Progenitor cell of endocrine pancreas (in vitro differentiated cells): ENCODE results near the gene BMPR1B. TPM values are rescaled to one million over a fixed set of nuclear protein-coding genes. Genes with fewer than 3 reads are reported as not detected.
"Not testable (repeated sequence)": the region's sequence is repeated elsewhere in the genome, so short reads cannot be mapped to it uniquely, and the experiment has no call there.

Source experiments
- DNase-seq: peaks from one replicate; pipeline ENCODE4 v3.0.0; 2021; ENCODE audit warnings: low spot score; ENCODE audit not compliant: unreplicated experiment
- H3K27ac Mint-ChIP-seq: 2 replicates; pipeline ENCODE4 v1.8.0; 2021; ENCODE audit warnings: mild to moderate bottlenecking, moderate library complexity, mixed read lengths
- H3K27me3 Mint-ChIP-seq: 2 replicates; pipeline ENCODE4 v1.8.0; 2021; ENCODE audit warnings: mixed read lengths
- H3K36me3 Mint-ChIP-seq: 2 replicates; pipeline ENCODE4 v1.8.0; 2022; ENCODE audit warnings: mixed read lengths; ENCODE audit not compliant: insufficient read depth
- H3K4me1 Mint-ChIP-seq: 2 replicates; pipeline ENCODE4 v1.8.0; 2021; ENCODE audit warnings: low read depth, mixed read lengths
- H3K4me3 Mint-ChIP-seq: 2 replicates; pipeline ENCODE4 v1.8.0; 2021; ENCODE audit warnings: low read depth, mild to moderate bottlenecking, moderate library complexity, mixed read lengths
- H3K9me3 Mint-ChIP-seq: 2 replicates; pipeline ENCODE4 v1.8.0; 2021; ENCODE audit warnings: low read depth, mixed read lengths
- CTCF ChIP-seq: fragments of 200-600 bp; sonication (generic); IDR thresholded peaks from one replicate; pipeline ENCODE4 v1.5.0; 2021; ENCODE audit warnings: antibody characterized with exemption, mild to moderate bottlenecking; ENCODE audit not compliant: unreplicated experiment
- total RNA-seq: library from RNA; stranded (reverse); gene quantifications from 2 replicates; pipeline ENCODE4 v1.2.1, GENCODE V29; 2021

The BMPR1B gene
- total RNA-seq, 1 donor from 2014 or later = 21.1 TPM

GRCh38 chr4:95120456-95120855 lies 362.7 kb downstream of the BMPR1B start:
- no peak for TF ChIP-seq CTCF
- no peaks in the 10 kb centered on the region for H3K9me3 Mint-ChIP-seq
- no peak overlapping the region for H3K27ac Mint-ChIP-seq
- H3K27me3 Mint-ChIP-seq = no peaks in the 10 kb centered on the region
- H3K36me3 Mint-ChIP-seq = peaks cover 7% of the 10 kb centered on the region
- no peak for DNase-seq
- no peak overlapping the region for H3K4me3 Mint-ChIP-seq
- peaks cover 18% of the 10 kb centered on the region for H3K4me1 Mint-ChIP-seq

GRCh38 chr4:95122001-95122400 lies 364.2 kb downstream of the BMPR1B start:
- no peak overlapping the region for H3K27ac Mint-ChIP-seq
- no peak for TF ChIP-seq CTCF
- peaks cover 18% of the 10 kb centered on the region for H3K4me1 Mint-ChIP-seq
- H3K36me3 Mint-ChIP-seq = peaks cover 6% of the 10 kb centered on the region
- H3K4me3 Mint-ChIP-seq = no peak overlapping the region
- no peaks in the 10 kb centered on the region for H3K9me3 Mint-ChIP-seq
- no peak for DNase-seq
- H3K27me3 Mint-ChIP-seq = no peaks in the 10 kb centered on the region

- H3K4me3 Mint-ChIP-seq = no peak overlapping the region
- H3K9me3 Mint-ChIP-seq = no peaks in the 10 kb centered on the region
- TF ChIP-seq CTCF = peak; percentile 71
- H3K36me3 Mint-ChIP-seq = peaks cover 4% of the 10 kb centered on the region
- no peaks in the 10 kb centered on the region for H3K27me3 Mint-ChIP-seq
- no peak for DNase-seq
- peaks cover 2% of the 10 kb centered on the region for H3K4me1 Mint-ChIP-seq
- no peak overlapping the region for H3K27ac Mint-ChIP-seq
Observed at GRCh38 chr4:95124906-95125504, 367.2 kb downstream of the BMPR1B start.

GRCh38 chr4:95129031-95129430 lies 371.3 kb downstream of the BMPR1B start:
- no peak overlapping the region for H3K4me3 Mint-ChIP-seq
- H3K27ac Mint-ChIP-seq = no peak overlapping the region

GRCh38 chr4:95129821-95130311 lies 372.1 kb downstream of the BMPR1B start:
- no peaks in the 10 kb centered on the region for H3K9me3 Mint-ChIP-seq
- no peaks in the 10 kb centered on the region for H3K27me3 Mint-ChIP-seq
- no peak for DNase-seq
- H3K4me3 Mint-ChIP-seq = no peak overlapping the region
- no peak overlapping the region for H3K27ac Mint-ChIP-seq
- TF ChIP-seq CTCF = no peak
- H3K36me3 Mint-ChIP-seq = peaks cover 28% of the 10 kb centered on the region
- H3K4me1 Mint-ChIP-seq = peaks cover under 1% of the 10 kb centered on the region

More at GRCh38 chr4:95129031-95129430, 371.3 kb downstream of the BMPR1B start:
- DNase-seq = no peak
- no peaks in the 10 kb centered on the region for H3K9me3 Mint-ChIP-seq
- H3K27me3 Mint-ChIP-seq = no peaks in the 10 kb centered on the region
- peaks cover 20% of the 10 kb centered on the region for H3K36me3 Mint-ChIP-seq
- TF ChIP-seq CTCF = no peak
- peaks cover 2% of the 10 kb centered on the region for H3K4me1 Mint-ChIP-seq

- H3K27ac Mint-ChIP-seq, H3K4me3 Mint-ChIP-seq, H3K4me1 Mint-ChIP-seq: not testable (repeated sequence)
Observed at GRCh38 chr4:95134016-95134415, 376.3 kb downstream of the BMPR1B start.

GRCh38 chr4:95139424-95139823 lies 381.7 kb downstream of the BMPR1B start:
- not testable (repeated sequence) for H3K27me3 Mint-ChIP-seq, DNase-seq, H3K4me1 Mint-ChIP-seq, H3K4me3 Mint-ChIP-seq, H3K27ac Mint-ChIP-seq
- Mint-ChIP-seq H3K36me3 (peaks cover 54% of the 10 kb centered on the region), H3K9me3 (peaks cover 27% of the 10 kb centered on the region)

More at GRCh38 chr4:95134016-95134415, 376.3 kb downstream of the BMPR1B start:
- peaks cover 19% of the 10 kb centered on the region for H3K9me3 Mint-ChIP-seq
- not testable (repeated sequence) for H3K27me3 Mint-ChIP-seq, DNase-seq
- H3K36me3 Mint-ChIP-seq = peaks cover 60% of the 10 kb centered on the region
